GM18870 (cell line): ENCODE results near the gene ANKRD55.
A peak's percentile ranks its signal among the peaks of the same experiment; 100 is the strongest.
"Not testable (repeated sequence)": the region's sequence is repeated elsewhere in the genome, so short reads cannot be mapped to it uniquely, and the experiment has no call there.

Experiments
- ATAC-seq: cut with Tn5 transposase; IDR thresholded peaks from one replicate; pipeline ENCODE4 v1.9.1; 2021; ENCODE audit warnings: moderate library complexity; ENCODE audit not compliant: unreplicated experiment

The ANKRD55 gene

DNA sequence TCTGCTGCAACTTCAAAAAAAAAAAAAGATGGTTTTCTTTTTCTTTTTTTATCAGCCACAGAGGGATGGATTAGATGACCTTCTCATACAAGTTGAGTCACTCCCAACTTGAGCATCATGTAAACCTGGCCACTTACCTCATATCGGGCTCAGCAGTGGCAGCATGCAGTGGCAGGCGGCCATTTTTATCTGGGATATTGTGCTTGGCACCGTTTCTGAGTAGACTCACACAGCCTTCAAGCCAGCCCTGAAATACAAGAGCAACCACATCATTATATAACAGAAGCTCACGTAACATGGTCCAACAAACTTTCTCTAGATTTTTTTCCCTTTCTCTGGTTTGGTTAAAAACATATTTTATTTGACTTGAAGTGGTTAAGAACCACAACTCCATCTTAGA is 62.6 kb downstream of the ANKRD55 start:
- ATAC-seq = no peak

DNA sequence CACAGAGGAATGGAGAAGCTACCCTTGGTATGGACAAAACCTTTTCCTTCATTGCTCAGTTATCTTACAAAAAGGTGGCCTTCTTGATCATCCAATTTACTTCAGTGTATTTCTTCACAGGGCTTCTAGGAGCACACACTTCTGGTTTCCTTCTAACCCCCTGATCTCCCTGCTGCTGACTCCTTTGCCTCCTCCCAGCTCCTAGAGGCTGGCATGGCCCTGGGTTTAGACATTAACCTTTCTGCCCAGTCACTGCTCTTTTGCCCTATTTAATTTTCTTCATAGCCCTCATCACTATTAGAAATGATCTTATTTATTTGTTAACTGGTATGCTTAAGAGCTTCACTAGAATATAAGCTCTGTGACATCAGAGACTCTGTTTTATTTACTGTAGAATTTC is 63.2 kb downstream of the ANKRD55 start:
- no peak for ATAC-seq

DNA sequence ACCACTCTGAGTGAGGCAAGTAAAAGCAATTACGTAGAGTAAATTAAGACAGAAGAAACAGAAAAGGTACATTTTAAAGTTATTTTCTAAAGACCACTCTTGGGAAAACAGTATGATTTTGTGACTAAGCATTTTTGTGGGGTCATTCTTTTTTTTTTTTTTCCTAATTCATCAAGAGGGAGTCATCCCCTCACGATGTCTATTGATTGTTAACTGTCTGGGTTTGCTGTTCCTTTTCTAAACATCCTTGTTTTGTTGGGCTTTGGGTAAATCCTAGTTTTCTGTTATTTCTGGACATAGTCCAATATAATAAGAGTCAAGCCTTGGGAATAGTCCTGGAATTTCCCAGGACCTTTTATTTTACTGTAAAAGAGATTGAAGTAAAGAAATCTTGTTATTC is 63.8 kb downstream of the ANKRD55 start:
- ATAC-seq = no peak

- ATAC-seq = no peak
These were observed 65.1 kb downstream of the ANKRD55 start for GRCh38 chr5:56168066-56168478.

- ATAC-seq = no peak
These were observed 65.6 kb downstream of the ANKRD55 start for GRCh38 chr5:56167519-56167918.

DNA sequence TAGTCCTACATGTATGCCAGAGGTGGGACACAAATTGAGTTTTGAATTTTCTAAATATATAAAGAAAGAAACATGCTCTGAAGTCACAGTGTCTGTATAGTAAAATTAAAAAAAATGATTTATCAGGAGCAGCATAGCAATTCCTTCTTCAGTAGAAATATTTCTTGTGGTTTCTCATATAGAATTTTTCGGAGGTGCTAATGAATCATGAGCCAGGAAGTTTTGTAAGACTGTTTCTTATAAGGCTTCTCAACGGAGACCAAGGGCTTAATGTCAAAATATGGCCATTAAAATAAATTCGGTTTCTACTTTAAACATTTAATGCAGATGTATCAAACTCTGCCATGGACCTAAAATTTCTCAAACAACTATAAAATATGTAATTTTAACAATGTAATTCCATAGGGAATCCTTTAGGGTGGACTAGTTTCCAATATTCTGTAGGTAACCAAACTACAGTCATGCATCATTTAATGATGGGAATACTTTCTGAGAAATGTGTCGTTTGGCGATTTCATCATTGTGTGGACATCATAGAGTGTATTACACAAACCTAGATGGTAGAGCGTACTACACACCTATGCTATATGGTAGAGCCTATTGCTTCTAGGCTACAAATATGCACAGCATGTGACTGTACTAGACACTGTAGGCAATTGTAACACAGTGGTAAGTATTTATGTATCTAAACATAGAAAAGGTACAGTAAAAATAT is 66.3 kb downstream of the ANKRD55 start:
- ATAC-seq = no peak

DNA sequence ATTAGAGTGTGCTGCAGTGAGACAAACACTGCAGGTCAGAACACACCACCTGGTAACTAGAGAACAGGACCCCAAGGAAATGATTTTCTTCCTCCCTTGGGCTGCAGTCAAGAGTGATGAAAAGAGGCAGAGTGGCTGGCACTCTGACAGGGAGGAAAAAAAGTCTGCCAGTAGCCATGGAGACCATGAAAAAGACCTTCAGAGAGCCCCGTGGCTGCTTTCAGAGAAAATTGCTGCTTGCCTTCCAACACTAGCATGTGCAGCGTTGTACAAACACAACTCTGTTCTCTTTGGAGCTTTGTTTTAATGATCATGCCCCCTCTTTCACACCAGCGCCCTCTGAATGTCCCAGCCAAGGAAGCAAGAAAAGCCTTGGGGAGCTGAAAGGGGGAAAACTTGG is 68.8 kb downstream of the ANKRD55 start:
- ATAC-seq = no peak

GRCh38 chr5:56161927-56162326 is 71.2 kb downstream of the ANKRD55 start:
- no peak for ATAC-seq

DNA sequence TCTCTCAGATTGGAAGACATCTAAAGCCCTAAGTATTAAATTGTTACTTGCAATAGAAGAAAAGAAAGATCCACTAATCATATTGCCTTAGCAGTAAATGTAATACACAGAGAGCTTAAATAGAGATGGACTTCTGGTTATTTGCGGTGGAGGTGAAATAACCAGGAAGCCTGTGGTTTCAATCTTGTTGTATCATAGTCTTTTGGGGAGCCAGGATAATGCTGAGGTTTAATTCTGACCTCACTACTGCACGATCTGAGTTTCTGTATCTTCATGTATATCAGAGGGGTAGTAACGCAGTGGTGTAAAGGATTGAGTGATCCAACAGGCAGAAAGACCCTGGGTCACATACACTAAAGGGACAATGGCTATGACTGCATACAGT is 71.7 kb downstream of the ANKRD55 start:
- no peak for ATAC-seq

DNA sequence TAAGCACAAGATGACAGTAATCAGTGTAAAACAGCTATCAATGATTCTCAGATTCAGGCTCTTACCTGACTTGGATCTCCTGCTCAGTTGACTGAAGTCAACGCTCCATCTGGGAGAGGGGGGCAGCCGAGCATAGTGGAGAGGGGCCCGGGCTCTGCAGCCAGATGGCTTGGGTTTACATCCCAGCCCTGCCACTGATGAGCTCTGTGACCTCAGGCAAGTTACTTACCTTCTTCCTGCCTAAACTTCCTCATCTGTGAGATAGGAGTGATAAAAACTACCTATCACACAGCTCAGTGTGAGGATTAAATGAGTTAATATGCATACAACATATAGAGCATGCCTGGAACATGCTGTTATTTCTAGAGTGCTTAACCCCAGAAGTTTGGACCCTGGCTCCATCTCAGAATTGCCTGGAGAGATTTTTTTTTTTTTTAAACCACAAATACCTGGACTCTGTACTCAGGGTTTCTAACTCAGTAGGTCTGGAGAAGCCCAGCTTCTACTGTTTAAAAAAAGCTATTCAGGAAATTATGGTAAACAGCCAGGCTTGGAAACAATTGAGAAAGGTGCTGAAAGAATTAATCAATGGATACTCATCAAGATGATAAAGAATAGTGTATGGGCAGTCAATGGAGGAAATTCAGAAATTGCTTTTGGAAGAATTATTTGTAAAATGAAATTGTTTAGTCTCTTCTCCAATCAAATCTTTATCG is 72.2 kb downstream of the ANKRD55 start:
- ATAC-seq = no peak

- no peak for ATAC-seq
These were observed 73.6 kb downstream of the ANKRD55 start for GRCh38 chr5:56159521-56159947.

DNA sequence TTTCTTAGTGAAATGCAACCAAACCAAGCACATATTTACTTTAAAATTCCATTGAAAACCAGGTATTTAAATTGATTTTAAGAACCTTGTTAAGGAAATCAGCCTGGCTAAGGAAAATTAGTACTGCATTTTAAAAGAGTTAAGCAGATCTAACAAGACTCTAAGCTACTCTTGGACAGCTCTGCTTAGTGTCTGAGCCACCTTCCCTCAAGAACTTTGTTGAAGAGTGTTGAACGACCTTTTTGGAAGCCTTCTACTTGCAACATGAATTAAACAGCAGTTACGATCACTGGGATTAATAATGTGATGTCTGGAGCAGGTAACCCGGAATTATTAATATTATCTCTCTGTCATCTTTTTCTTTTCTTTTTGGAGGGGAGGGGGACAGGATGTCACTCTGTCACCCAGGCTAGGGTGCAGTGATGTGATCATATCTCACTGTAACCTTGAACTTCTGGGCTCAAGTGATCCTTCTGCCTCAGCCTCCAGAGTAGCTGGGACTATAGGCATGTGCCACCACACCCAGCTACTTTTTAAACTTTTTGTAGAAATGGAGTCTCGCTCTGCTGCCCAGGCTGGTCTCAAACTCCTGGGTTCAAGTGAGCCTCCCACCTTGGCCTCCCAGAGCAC is 74.7 kb downstream of the ANKRD55 start:
- ATAC-seq = no peak

- not testable (repeated sequence) for ATAC-seq
These were observed 75.9 kb downstream of the ANKRD55 start for GRCh38 chr5:56157191-56157621.

- peak; percentile 66 for ATAC-seq
These were observed 76.4 kb downstream of the ANKRD55 start for GRCh38 chr5:56156585-56157190.

- peak; percentile 14 for ATAC-seq
These were observed 77.0 kb downstream of the ANKRD55 start for GRCh38 chr5:56155992-56156584.

DNA sequence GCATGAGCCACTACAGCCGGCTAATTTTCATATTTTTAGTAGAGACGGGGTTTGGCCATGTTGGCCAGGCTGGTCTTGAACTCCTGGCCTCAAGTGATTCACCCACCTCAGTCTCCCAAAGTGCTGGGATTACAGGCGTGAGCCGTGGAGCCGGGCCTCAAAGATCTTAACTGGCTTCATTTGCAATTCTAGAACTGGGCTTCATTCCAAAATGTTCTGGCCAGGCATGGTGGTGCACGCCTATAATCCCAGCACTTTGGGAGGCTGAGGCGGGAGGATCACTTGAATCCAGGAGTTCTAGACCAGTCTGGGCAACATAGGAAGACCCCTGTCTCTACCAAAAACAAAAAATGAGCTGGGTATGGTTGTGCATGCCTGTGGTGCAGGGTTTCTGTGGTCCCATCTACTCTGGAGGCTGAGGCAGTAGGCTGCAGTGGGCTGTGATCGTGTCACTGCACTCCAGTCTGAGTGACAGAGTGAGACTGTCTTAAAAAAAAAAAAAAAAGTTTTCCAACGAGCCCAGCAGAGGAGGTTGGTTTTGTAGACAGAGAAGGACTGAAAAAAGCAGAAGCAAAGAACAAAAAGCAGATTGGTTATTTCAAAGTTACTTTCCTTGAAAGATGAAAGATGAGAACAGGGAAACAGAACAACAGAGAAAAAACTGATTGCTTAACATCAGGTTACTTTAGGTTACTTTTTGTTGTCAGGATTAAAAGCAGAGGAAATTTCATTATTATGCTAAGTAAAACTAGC is 78.2 kb downstream of the ANKRD55 start:
- no peak for ATAC-seq

GRCh38 chr5:56152437-56152836 is 80.7 kb downstream of the ANKRD55 start:
- no peak for ATAC-seq

- ATAC-seq = not testable (repeated sequence)
These were observed 82.4 kb downstream of the ANKRD55 start for GRCh38 chr5:56150756-56151155.

DNA sequence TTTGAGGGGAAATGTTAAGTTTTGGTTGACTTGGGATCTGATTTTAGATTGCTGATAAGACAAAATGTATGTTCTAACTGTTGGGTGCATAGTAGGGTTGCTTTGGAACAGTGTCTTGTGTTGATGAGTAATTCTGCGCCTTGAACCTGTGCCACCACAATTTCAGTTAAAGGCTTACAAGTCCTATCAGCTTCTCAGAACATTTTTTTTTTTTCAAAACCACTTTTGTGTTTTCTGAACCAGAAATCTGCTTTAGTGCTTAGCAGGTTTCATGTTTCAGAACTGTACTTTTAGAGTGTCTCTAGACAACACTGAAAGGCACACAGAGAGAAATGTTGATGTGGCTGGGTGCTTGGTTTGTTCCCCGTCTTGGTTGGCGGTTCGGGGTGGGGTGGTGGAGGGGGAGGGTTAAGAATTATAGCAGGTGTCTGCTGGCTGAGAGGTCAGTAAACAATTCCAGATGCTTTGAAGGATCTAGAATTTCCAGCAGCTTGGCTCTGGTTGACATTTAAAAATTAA is 84.6 kb downstream of the ANKRD55 start:
- peak; percentile 91 for ATAC-seq

GRCh38 chr5:56147659-56148230 is 85.4 kb downstream of the ANKRD55 start:
- ATAC-seq = no peak
